Muscle of back (tissue), 11 donors: ENCODE results near the gene ZNF785. TPM values are rescaled to one million over a fixed set of nuclear protein-coding genes. Genes with fewer than 3 reads are reported as not detected.

Experiments used
- DNase-seq, 3 donors: peaks; one replicate each; pipeline versions ENCODE4 v3.0.0 to v3.0.0-alpha.2; 2013
- polyA plus RNA-seq, 10 donors: library from polyadenylated mRNA; unstranded; fragments of 120-200 nt; gene quantifications; one replicate each; pipeline ENCODE4 v1.2.1, GENCODE V29; 2013; ENCODE audit not compliant: insufficient read length in 10 of 10

ZNF785 gene
- polyA plus RNA-seq, 10 donors, result 8.2 to 16.8 (median 11.7) TPM

DNA sequence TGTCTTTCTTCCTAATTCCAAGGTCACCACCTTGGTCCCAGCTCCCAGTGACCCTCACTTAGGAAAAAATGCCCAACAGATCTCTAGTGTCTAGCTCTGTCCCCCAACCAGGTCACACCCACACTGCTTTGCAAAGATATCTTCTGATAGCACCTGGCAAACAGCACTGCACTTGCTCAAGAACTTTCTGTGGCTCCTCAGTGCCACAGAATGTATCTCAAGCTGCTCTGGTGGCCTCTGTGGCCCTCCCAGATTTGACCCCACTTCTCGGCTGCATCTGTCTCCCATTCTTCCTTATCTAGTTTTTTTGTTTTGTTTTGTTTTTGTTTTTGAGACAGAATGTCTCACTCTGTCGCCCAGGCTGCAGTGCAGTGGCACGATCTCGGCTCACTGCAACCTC, 19.0 kb downstream of the ZNF785 start:
- no peak for DNase-seq

DNA sequence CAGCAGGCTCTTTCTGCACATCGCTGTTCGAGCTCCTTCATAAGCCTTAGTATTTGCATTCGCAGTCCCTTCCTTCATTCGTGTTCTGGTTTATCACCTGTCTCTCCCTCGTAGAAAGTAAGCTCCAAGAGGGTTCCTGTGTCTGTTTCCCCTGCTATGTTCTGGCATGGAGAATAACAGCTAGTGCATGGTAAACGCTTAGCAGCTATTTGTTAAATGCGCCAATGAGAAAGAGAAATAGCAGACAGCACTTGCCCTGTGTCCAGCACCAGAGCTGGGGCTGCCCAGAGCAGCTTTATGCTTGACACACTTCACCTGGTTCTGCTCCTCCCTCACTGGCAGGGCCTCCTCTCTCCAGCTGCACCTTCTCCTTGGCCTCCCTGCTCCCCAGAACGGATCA, 19.5 kb downstream of the ZNF785 start:
- DNase-seq, result no peak

DNA sequence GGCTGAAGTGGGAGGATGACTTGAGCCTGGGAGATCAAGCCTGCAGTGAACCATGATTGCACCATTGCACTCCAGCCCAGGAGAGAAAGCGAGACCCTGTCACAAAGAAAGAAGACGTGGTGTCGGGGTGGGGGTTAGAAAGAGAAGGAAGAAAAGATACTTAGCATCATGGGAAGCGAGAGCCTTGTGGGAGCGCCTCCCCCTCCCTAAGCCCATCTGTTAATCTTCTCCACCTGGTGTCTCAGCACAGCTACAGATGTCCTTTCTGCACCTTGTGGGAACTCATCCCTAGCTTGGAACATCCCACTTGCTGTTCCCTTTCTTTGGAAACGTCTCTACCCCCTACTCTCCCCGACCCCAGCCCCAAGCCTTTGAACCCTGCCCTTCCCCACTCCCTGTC, 20.0 kb downstream of the ZNF785 start:
- DNase-seq, result no peak

DNA sequence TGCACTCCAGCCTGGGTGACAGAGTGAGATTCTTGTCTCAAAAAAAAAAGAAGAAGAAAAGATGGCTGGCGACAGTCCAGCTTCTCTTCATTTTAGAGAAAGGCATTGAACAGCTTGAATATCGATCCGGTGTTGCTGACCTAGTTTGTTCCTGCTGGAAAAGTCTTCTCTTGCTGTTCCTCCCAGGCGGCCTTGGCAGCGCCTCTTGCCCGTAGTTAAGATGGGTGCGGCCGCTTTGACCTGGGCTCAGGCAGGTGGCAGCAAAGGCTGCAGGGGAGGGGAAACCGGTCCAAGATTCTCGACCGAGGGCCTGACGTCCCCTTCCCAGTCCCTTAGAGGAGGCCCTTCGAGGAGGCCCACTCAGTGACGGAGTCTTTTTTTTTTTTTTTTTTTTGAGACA, 23.5 kb downstream of the ZNF785 start:
- no peak for DNase-seq

DNA sequence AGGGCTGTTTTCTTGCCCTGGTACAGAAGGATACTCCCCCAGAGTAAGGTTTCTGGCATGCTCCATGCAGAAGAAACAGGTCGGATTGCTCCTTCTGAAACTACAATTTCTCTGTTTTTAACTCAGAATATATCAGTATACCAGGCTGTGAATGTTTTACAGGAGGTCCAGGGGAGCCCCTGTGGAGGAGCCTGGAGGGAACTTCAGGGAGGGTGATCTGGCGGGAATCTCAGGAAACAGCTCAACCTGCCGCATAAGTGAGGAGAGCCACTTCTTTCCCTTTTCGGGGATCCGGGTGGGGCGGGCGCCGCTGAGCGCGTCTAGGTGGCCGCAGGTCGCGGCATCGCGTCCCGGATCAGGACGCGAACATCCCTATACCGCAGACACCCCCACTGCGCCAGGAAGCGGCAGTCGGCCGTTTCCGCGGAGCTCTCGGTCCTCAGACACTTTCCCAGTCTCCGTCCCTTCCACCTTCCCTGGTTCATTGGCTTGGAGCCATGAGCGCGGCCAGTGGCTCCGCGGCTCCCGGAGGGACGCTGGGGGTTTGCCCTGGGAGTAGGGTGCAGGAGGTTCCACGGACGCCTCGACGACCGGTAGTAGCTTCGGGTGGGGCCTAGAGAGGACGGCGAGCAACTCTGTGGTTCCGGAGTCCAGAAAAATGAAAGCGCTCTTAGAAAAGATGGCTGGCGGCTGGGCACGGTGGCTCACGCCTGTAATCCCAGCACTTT, 24.2 kb downstream of the ZNF785 start:
- peak in 1 of 3 donors; percentile 51 for DNase-seq

DNA sequence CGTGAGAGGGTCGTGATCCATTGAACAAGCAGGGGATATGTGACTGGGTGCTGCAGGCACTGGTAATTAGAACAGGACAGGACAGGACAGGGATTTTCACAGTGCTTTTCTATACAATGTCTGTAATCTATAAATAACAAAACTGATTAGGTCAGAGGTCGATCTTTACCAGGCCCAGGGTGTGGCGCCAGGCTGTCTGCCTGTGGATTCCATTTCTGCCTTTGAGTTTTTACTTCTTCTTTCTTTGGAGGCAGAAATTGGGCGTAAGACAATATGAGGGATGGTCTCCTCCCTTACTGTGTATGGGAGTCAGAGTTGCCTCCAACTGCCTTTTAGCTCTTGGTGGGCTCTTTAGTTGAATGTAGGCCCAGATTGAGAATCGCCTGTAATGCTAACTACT, 25.8 kb downstream of the ZNF785 start:
- DNase-seq, result no peak

DNA sequence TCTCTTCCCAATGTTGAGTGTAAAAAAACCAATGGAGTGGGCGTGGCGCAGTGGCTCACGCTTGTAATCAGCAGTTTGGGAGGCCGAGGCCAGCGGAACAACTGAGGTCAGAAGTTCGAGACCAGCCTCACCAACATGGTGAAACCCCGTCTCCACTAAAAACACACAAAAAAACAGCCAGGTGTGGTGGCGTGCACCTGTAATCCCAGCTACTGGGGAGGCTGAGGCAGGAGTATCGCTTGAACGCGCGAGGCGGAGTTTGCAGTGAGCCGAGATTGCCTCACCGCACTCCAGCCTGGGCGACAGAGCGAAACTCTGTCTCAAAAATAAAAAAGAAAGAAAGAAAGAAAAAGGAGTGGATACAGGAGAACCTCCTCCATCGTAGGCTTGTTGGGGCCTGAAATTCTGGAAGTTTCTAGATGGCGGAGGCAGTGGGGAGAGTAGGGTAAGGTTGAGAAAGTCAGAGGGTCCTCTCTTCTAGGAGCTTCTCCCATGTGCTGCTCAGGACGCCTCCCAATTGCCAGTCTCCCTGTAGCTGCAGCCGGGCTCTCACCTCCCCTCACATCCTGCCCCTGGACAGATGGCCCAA, 26.6 kb downstream of the ZNF785 start:
- no peak for DNase-seq

DNA sequence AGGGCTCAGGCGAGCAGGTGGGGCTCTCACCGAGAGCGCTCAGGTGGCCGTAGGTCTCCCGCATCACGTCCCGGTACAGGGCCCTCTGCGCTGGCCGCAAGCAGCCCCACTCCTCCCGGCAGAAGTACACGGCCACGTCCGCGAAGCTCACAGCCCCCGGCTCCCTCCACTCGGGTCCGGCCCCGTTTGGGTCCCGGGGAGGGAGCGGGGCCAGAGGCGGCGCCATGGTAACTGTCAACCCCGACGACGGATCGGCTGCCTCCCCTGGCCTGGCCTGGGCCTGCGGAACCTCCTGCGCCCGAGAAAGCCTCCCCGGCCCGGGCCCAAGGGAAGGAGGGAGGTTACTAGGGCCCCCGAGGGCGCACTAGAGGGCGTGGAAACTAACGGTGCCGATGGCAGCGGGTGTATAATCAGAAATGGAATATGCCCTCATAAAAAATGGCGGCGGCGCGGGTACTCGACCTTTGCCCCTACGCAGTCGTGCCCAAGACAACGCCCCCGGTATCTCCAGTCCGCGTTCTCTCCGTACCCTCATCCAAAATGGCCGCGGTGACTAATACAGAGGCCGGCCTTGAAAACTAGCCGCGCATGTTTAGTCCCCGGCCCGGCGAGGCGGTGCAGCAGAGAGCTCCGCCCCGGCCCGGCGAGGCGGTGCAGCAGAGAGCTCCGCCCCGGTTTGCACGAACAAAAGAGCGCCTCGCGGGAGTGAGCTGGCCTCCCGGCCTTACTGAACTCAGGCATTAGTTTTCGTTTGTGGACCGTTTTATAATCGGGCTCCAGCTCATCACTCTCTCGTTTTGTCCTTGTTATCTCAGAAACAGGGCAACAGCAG, 27.3 kb downstream of the ZNF785 start, which contains the start of gene ZNF764:
ZNF764 (minus strand) TSS at position 418 of the 832 bp plus-strand sequence; CDS start at position 226, 192 bp downstream.
- peak; percentile 97 to 98 (median 98) for DNase-seq

DNA sequence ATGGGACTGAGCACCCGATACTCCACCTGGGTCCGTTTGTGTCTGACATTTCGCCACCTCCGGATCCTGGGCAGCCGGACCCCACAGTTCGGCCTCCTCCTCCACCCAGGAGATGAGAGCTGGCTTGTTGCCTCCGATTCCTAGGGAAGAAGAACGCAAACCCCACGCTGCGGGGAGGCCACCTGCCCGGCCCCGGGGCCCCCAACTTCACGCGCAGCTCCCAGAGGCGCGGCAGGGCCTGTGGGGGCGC, 27.9 kb downstream of the ZNF785 start:
- peak in 1 of 3 donors; percentile 31 for DNase-seq

DNA sequence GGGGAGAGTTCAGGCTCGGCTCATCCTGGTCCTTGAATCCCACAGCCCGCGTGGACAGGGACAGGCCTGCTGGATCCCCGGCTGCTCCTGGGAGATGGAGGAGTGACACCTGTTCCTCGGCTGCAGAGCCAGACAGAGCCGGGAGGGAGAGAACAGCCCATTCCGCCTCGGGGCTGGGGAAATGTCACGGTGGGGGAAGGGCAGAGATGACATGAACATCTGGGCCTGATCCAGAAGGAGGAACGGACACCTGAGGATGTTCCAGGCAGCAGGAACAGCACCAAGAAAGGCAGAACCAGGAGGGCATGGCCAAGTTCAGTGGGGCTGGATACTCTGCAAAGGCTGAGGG, 29.4 kb downstream of the ZNF785 start:
- no peak for DNase-seq

DNA sequence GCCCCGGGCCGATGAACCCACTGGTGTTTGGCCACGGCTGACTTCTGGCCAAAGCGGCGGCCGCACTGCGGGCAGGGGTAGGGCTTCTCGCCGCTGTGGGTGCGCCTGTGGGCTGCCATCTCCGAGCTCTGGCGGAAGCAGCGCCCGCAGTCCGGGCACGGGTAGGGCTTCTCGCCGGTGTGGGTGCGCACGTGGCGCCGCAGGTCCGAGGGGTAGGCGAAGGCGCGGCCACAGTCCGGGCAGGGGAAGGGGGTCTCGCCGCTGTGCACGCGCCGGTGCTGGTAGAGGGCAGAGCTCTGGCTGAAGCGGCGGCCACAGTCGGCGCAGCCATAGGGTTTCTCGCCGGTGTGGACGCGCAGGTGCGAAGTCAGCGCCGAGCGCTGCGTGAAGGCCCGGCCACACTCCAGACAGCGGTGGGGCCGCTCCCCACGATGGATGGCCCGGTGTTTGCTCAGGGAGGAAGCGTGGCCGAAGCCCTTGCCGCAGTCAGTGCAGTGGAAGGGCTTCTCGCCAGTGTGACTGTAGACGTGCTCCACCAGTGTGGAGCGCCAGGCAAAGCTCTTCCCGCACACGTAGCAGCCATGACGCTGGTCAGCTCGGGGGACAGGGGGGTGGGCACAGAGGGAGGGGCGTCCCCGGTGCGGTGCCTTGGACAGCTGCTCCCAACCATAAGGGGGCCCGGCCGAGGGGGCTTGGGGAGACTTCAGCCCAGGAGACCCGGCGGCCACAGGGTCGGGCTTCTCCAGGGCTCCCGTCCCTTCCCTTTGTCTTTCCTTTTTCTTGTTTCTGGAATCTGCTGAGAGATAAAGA, 30.0 kb downstream of the ZNF785 start:
- DNase-seq, result no peak

DNA sequence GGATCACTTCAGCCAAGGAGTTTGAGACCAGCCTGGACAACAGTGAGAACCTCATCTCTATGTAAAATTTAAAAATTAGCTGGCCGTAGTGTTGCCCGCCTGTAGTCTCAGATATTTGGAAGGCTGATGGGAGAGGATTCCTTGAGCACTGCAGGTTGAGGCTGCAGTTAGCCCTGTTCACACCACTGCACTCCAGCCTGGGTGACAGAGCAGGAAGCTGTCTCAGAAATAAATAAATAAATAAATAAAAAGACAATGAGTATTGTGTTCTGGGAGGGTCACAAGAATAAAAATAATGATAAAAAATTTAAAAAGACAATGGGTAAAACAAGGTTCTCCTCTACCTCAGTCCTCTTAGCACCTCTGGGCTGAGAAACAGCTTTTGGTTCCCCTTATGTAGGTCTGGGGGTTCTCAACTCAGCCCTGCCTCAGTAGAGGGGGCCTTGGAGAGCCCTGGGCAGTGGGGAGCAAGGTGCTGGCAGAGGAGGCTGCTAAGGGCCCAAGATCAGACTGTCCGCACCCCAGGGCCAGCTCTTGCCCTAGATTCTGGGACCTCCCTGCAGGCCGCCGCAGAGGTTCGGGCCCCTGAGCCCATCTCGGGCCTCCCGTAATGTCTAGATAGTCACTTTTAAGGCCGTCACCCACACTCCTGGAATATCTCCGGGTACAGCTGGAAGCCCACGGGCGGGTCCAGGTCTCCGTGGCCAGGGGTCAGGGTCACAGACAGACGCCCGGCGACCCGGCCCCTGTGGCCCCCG, 30.8 kb downstream of the ZNF785 start:
- no peak for DNase-seq

DNA sequence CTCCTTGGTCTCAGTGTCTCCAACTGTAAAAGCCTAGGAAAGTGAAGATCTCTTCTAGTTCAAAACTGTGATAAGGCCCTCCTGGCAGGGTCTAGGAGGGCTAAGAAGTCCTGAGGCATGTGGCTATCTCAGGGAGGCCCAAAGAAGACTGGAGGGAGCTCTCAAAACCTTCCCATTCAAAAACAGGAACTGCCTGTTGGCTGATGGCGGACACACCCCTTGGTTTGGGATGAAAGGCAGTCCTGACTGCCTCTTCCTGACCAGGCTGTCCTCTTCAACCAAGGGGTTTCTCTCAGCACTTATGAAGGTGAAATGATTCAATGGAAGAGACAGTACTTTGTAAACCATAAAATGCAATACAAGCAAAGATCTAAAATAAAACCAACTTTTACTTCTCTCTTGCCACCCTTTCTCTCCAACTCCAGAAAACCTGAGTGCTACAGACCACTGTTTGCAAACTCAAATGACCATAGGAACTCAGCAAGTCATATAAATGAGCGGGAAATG, 32.1 kb downstream of the ZNF785 start:
- no peak for DNase-seq

DNA sequence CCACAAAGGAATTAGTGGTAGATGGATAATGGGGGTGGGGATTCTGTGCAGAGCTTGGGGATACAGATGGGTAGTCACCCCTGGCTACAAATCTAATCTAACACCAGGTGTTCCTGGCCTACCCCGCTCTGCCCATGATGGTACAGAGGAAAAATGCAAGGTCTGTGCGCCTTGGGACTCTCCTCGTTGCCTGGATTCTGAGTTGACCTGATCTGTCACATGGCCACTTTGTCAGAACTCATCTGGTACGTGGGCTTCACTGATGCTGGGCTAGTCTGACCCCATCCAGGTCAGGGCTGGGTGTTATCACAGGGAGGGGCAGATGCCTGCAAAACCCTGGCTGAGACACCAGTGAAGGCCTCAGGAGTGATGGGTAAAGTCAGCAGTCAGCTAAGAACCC, 32.5 kb downstream of the ZNF785 start:
- DNase-seq, result no peak

DNA sequence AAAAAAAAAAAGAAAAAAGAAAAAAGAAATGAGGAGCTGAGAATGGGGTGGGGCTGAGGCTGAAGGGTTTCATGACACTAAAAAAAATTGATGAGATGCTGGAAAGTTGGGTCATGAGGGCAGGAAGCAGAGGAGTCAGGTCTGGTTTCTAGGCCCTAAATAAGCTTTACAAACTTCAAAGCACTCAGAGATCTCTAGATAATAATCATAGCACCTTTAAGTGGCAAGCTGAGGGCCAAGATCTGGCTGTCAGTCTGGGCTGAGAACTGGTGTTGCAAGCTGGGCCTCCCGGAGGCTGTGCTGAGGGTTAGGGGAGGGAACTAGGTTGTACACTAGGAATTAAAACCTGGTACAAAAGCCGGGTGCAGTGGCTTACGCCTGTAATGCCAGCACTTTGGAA, 33.7 kb downstream of the ZNF785 start:
- no peak for DNase-seq

DNA sequence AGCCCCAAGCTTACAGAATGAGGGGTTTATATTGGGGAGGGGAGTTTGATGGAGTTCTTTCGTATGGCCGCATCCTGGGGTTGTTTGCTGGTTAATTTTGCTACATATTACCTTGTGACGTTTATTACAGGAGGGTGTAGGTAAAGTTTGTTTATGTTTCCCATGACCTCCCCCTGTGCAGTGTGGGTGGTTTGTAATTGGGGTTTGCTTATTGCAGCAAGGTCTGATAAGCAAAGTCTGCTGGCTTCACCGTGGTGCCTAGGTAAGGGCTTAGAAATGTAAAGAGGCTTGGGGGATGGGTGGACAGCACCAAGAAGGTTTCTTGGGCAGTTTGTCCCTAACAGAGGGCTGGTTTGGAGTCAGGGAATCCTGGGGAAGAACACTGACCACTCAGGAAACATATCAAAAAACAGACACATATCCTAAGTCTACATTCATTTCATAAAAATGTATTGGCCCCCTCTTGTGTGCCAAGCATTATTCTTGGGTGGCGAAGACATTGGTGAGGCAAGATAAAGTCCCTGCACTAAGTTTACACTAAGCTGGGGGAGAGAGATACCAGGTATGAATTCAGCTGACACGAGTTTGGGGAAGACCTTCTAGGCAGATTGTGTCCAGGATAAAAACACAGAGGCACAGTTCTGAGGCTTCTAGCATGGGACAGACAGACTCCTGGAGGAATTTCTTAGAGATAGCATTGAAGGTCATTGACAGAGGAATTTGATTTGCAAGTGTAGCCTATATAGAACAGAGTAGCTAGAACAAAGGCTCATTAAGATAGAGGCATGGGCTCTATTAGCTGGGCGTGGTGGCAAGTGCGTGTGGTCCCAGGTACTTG, 36.9 kb downstream of the ZNF785 start:
- no peak for DNase-seq

DNA sequence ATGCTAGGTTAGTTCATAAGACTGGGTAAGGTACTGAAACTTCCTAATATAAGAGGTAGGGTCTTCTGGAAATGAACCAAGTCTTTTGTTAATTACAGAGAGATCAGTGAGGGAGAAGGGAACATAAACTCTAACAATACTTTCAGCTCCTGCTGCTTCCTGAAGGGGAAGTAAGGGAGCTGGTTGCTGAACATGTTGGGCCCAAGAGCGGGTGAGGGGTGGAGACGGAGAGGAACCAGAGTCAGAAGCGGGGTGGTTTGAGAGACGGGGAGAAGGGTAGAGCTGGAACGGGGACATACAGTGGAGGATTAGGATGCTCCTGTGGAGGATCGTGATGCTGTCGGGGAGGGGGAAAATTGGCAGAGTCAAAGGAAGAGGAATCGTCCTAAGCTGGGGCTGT, 39.4 kb downstream of the ZNF785 start:
- DNase-seq, result no peak

DNA sequence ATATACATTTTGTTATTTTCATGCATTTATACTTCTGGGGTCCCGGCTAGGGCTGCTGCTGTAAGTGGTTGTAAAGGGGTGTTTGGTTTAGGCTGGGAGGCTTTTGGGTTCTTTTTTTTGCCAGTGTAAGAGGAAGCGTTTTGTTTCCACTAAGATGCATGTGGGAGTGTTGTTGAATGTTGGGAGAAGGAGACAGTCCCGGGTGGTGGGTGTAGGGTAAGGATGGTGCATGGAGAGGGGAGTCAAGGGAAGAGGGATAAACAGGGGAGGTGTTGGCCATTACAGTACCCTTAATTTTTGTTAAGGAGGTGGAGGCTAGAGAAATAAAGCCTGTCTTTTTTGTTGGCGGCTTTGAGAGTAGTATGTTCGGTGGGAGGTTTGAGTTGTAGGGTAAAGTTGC, 42.4 kb downstream of the ZNF785 start:
- DNase-seq, result no peak

DNA sequence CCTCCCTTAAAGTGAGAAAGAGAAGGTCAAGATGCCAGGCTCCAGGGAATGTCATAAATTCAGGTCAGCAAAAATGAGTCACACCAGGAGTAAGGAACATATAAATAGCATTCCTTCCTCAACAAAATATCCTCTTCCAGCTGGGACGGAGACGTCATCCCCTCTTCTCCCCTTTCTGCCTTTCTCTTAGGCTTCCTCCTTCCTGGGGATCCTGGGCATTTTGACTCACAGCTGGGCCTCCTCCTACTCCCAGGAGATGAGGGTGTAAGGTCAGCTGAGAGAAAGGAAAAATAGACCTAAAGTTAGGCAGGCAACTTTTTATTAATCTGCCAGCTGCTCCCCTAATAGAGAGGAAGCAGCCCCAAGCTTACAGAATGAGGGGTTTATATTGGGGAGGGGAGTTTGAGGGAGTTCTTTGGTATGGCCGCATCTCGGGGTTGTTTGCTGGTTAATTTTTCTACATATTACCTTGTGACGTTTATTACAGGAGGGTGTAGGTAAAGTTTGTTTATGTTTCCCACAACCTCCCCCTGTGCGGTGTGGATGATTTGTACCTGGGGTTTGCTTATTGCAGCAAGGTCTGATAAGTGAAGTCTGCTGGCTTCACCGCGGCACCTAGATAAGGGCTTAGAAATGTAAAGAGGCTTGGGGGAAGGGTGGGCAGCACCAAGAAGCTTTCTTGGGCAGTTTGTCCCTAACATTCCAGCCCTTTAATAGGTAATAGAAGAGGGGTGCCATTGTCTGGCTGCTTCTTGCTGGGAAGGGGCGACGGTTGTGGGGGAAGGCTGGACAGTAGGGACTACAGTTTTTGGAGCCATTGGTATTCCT, 43.8 kb downstream of the ZNF785 start:
- DNase-seq, result no peak
